K562 (cell line): ENCODE results near the gene TCOF1. TPM values are rescaled to one million over a fixed set of nuclear protein-coding genes. Genes with fewer than 3 reads are reported as not detected.

Source experiments
- ARHGAP35 ChIP-seq: fragments of 450-650 bp; IDR thresholded peaks from 2 replicates; pipeline ENCODE4 v1.6.1; 2018; ENCODE audit not compliant: partially characterized antibody
- ARID1B ChIP-seq: fragments of 450-650 bp; IDR thresholded peaks from 2 replicates; pipeline ENCODE4 v1.6.1; 2016; ENCODE audit warnings: antibody characterized with exemption, mild to moderate bottlenecking, inconsistent platforms
- CBFA2T2 ChIP-seq: fragments of 450-650 bp; conservative IDR thresholded peaks from 2 replicates; pipeline ENCODE4 v1.6.1; 2017; ENCODE audit warnings: mild to moderate bottlenecking
- FOXK2 ChIP-seq, 2 experiments: fragments of 450-650 bp; IDR thresholded peaks in 1 of 2; conservative IDR thresholded peaks in 1 of 2; 2 replicates each; pipeline ENCODE4 v1.6.1; 2016; ENCODE audit warnings: low read depth in 2 of 2, mild to moderate bottlenecking in 1 of 2
- HBP1 ChIP-seq: fragments of 450-650 bp; formaldehyde crosslinking; IDR thresholded peaks from 2 replicates; pipeline ENCODE4 v1.4.0; 2022; ENCODE audit warnings: missing genetic modification characterization
- HMBOX1 ChIP-seq: sonication (generic); IDR thresholded peaks from 2 replicates; pipeline ENCODE4 v1.6.1; 2016
- KDM4B ChIP-seq, 2 experiments: fragments of 450-650 bp in 1 of 2; sonication (generic) in 1 of 2; IDR thresholded peaks; 2 replicates each; pipeline ENCODE4 v1.6.1; 2016 to 2017; ENCODE audit warnings: borderline replicate concordance in 2 of 2, antibody characterized with exemption in 1 of 2, low read depth in 1 of 2, mild to moderate bottlenecking in 1 of 2
- NELFE ChIP-seq: IDR thresholded peaks from 2 replicates; pipeline ENCODE4 v1.6.1; 2011; ENCODE audit warnings: mild to moderate bottlenecking; ENCODE audit not compliant: insufficient read depth, insufficient read length
- RCOR1 ChIP-seq, 2 experiments: IDR thresholded peaks; 2 replicates each; pipeline ENCODE4 v1.6.1; 2012; ENCODE audit warnings: low read depth in 2 of 2, low read length in 2 of 2, borderline replicate concordance in 1 of 2, improper control_type of control experiment in 1 of 2
- RNF219 ChIP-seq: fragments of 250-450 bp; sonication (Bioruptor Pico); IDR thresholded peaks from 2 replicates; pipeline ENCODE4 v1.5.0; 2022; ENCODE audit warnings: mild to moderate bottlenecking
- STAT5B ChIP-seq: fragments of 250-450 bp; sonication (Bioruptor Pico); IDR thresholded peaks from 2 replicates; pipeline ENCODE4 v1.8.0; 2021; ENCODE audit warnings: mild to moderate bottlenecking, inconsistent platforms
- VEZF1 ChIP-seq: fragments of 200-800 bp; sonication (Bioruptor generic); IDR thresholded peaks from 2 replicates; pipeline ENCODE4 v1.6.1; 2017; ENCODE audit warnings: missing genetic modification characterization, missing compliant biosample characterization
- ZNF121 ChIP-seq: sonication (generic); formaldehyde crosslinking; conservative IDR thresholded peaks from 2 replicates; pipeline ENCODE4 v1.8.0; 2022; ENCODE audit warnings: missing genetic modification reagents
- ZNF133 ChIP-seq: fragments of 250-450 bp; sonication (Bioruptor Pico); IDR thresholded peaks from 2 replicates; pipeline ENCODE4 v1.4.0; 2020; ENCODE audit warnings: mild to moderate bottlenecking
- ZNF589 ChIP-seq: fragments of 200-800 bp; sonication (Bioruptor generic); IDR thresholded peaks from 2 replicates; pipeline ENCODE4 v1.6.1; 2016; ENCODE audit warnings: low read depth, missing genetic modification characterization, missing compliant biosample characterization
- polyA plus RNA-seq, 8 experiments: library from polyadenylated mRNA; depleted of rRNA in 4 of 8; stranded (reverse) in 5 of 8; unstranded in 3 of 8; fragments of >200 nt; fragmentation: Nextera tagmentation in 2 of 8; fragmentation: Illumina TruSeq in 1 of 8; extraction: Ambion mirVana in 2 of 8; extraction: Trizol in 1 of 8; gene quantifications; 2 replicates each; pipeline versions ENCODE4 v1.2.1 to v1.2.3, GENCODE V29; 2011 to 2014; ENCODE audit warnings: inconsistent platforms in 1 of 8, missing spikeins in 1 of 8
- total RNA-seq, 7 experiments: library from RNA; depleted of rRNA in 6 of 7; stranded (reverse); fragments of >200 nt in 6 of 7; fragmentation: Illumina TruSeq in 2 of 7; extraction: Trizol in 2 of 7; gene quantifications; 2 replicates each; pipeline versions ENCODE4 v1.2.1 to v1.2.3, GENCODE V29; 2011 to 2021; ENCODE audit warnings: low replicate concordance in 1 of 7
- TF ChIP-seq, protein P1 (sequence below): fragments of 250-450 bp; sonication (Bioruptor Pico); IDR thresholded peaks from 2 replicates; pipeline ENCODE4 v1.5.0; 2020; ENCODE audit warnings: mild to moderate bottlenecking

Gene TCOF1
- total and polyA plus RNA-seq, 9 of the 15 experiments (the other 6 are each of a cell fraction or from before 2014, with no cell fraction given): 9.8 to 134 (median 61.7) TPM

- TF ChIP-seq RNF219 (CRISPR knock-in tag) (no peak), HMBOX1 (no peak), CBFA2T2 (no peak), VEZF1 (peak; percentile 15; the same call in 1 of the 2 replicates), ZNF133 (CRISPR knock-in tag) (no peak), NELFE (no peak), KDM4B (IDR thresholded peaks at IDR 0.05; ENCODE audit: borderline replicate concordance in 2 of 2, low read depth in 1 of 2) (0 out of 4 replicates have a peak, but pooled peaks of 1 of the 2 experiments have one; percentile 39), FOXK2 (conservative IDR thresholded peaks at IDR 0.05 in 1 of 2, IDR thresholded peaks at IDR 0.05 in 1 of 2; ENCODE audit: low read depth in 2 of 2) (peak in 1 of 2 experiments; percentile 37; a peak in 1 of 4 replicates), ZNF589 (CRISPR knock-in tag) (no peak), ZNF121 (0 out of 2 replicates have a peak, but pooled peaks have one; percentile 7), ARHGAP35 (no peak), RCOR1 (IDR thresholded peaks at IDR 0.05; ENCODE audit: borderline replicate concordance in 1 of 2, low read depth in 2 of 2, low read length in 2 of 2) (0 out of 4 replicates have a peak, but pooled peaks of 1 of the 2 experiments have one; percentile 29), HBP1 (no peak), ARID1B (0 out of 2 replicates have a peak, but pooled peaks have one; percentile 22), STAT5B (CRISPR knock-in tag) (no peak)
- TF ChIP-seq, protein P1, sequence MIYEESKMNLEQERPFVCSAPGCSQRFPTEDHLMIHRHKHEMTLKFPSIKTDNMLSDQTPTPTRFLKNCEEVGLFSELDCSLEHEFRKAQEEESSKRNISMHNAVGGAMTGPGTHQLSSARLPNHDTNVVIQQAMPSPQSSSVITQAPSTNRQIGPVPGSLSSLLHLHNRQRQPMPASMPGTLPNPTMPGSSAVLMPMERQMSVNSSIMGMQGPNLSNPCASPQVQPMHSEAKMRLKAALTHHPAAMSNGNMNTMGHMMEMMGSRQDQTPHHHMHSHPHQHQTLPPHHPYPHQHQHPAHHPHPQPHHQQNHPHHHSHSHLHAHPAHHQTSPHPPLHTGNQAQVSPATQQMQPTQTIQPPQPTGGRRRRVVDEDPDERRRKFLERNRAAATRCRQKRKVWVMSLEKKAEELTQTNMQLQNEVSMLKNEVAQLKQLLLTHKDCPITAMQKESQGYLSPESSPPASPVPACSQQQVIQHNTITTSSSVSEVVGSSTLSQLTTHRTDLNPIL: no peak
Measured at GRCh38 chr5:150440948-150441812, 83.7 kb downstream of the TCOF1 start (continued).
